Mammary microvascular endothelial cell (primary cell): ENCODE results near the gene SLC27A1. TPM values are rescaled to one million over a fixed set of nuclear protein-coding genes. Genes with fewer than 3 reads are reported as not detected.

Source experiments
- total RNA-seq: library from RNA; depleted of rRNA; stranded (reverse); fragments of >200 nt; gene quantifications from 2 replicates; pipeline ENCODE4 v1.2.3, GENCODE V29; 2015

Gene SLC27A1
- total RNA-seq: 7.5 and 8.9 TPM in 2 replicates

DNA sequence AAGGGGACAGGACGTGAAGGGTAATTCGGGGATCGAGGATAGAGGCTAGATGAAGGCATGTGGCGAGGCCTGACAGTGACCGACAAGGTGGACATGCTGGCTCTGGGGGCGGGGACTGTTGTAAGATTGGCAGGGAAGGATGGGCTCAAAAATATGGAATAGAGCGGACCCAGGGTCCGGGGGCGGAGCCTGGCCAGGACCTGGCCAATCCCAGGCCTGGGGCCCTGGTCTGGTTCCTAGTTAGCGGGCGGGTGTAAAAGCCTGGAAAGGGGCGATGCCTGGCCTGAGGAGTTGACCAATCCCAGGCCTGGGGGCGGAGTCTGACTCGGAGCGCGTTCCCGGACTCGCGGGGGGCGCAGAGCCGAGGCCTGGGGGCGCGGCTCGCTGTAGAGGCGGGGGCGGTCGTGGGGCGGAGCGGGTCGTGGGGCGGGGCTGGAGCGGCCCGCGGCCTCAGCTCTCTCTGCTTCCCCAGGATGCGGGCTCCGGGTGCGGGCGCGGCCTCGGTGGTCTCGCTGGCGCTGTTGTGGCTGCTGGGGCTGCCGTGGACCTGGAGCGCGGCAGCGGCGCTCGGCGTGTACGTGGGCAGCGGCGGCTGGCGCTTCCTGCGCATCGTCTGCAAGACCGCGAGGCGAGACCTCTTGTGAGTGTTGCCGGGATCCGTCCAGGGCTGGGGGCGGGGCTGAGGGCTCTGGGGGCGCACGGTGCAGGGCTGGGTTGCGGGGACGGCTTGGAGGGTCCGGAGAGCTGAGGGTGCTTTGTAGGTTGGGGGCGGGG is at the start of gene SLC27A1:
Gene SLC27A1 (plus strand): TSS at position 457 of the 774 bp plus-strand sequence. CDS start 17 bp downstream, at position 474.

DNA sequence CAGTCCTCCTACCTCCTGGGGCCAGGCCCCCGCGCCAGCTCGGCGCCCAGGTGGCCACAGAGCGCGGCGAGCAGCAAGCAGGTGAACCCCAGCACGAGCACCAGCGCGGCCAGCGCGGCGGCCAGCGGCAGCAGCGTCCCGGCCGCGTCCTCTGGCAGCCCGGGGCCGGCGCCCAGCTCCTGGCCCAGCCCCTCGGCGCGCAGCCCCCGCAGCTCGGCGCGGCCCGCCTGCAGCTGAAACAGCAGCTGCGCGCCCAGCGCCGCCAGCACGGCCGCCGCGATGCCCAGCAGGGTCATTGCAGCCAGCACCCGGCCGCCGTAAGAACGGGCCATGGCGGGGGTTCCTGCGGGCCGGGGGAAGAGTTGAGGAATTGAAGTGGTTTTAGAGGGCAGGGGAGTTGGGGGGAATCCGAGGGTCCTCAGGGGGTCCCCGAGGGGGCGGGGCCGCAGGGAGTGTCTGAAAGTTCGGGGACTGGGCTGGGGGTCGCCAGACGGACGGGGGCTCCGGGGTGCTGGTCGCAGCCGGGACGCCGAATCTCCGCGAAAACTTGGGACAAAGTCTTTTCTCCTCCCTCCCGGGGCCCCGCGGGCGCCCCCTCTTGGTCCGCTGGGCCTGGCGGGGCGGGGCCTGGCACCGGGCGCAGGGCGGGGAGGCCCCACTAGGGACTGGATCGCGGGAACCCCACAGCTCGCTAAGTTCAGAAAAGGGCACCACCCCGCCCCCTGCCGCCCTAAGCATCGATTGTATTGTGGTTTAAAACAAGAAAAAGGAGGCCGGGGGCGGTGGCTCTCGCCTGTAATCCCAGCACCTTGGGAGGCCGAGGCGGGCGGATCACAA is 22.0 kb upstream of the SLC27A1 start, which contains the start of gene TMEM221:
Gene TMEM221 (minus strand): TSS at position 538 of the 837 bp plus-strand sequence. CDS start 206 bp downstream, at position 332.

DNA sequence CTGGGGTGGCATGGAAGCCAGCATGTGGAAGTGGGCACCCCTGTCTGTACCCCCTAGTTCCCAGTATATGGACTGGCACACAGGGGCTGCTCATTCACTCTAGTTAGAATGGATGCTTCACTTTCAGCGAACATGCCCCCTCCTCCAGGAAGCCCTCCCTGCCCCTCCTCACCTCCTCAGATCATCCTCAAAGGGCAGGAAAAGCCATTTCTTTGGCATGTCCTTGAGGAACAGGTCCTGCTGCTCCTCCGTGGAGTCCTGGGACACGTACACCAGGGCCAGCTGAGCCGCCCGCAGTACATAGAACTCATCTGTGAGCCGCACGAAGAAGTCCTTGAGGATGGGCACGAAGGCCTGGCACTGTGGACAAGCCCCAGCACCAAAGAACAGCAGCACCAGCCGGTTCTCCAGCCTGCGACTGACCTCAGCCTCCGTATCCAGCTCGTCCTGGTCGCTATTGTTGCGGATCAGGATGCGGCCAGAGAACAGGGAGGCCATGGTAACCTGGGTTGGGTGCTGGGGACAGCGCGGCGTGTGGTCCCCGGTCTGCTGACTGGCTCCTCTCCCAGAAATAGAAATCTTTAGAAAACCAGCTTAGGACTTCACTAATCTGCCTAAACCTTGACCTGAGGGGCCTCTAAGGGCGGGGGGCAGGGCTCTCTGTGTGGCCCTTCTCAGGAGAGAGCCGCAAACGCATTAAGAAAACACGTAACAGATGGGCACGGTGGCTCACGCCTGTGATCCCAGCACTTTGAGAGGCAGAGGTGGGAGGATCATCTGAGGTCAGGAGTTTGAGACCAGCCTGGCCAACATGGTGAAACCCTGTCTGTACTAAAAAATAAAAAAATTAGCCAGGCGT is 9.7 kb upstream of the SLC27A1 start, which contains the start of gene NXNL1:
Gene NXNL1 (minus strand): TSS at position 555 of the 859 bp plus-strand sequence. CDS start 57 bp downstream, at position 498.

DNA sequence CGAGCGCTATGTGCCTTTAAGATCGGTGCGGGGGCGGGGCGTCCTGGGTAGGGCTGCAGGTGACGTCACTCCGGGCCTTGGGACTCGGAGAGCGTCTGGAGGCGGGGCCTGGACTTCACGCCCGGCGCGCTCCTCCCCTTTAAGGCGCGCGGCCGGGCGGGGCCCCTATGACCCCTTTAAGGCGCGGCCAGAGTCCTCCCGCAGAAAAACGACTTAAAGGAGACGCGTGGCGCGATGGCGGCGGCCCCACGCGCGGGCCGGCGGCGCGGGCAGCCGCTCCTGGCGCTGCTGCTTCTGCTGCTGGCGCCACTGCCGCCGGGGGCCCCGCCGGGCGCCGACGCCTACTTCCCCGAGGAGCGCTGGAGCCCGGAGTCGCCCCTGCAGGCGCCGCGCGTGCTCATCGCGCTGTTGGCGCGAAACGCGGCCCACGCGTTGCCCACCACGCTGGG is 85.2 kb downstream of the SLC27A1 start, which contains the start of gene COLGALT1:
Gene COLGALT1 (plus strand): TSS at position 170 of the 449 bp plus-strand sequence. CDS start 65 bp downstream, at position 235.

Other genes with a start within 250 kb of the SLC27A1 start
- 2.4 and 8.8 TPM in 2 replicates for gene OCEL1, start 244.3 kb upstream of the SLC27A1 start, total RNA-seq
- gene NR2F6, start 224.6 kb upstream of the SLC27A1 start, total RNA-seq: 55.6 and 56.3 TPM in 2 replicates
- 16.5 and 23.6 TPM in 2 replicates for gene USHBP1, start 205.8 kb upstream of the SLC27A1 start, total RNA-seq
- 141 and 165 TPM in 2 replicates for gene BABAM1, start 203.1 kb upstream of the SLC27A1 start, total RNA-seq
- 0.73 and 1.3 TPM in 2 replicates for gene ANKLE1, start 188.6 kb upstream of the SLC27A1 start, total RNA-seq
- 3.1 and 5.4 TPM in 2 replicates for gene ABHD8, start 167.1 kb upstream of the SLC27A1 start, total RNA-seq
- gene MRPL34, start 164.7 kb upstream of the SLC27A1 start, total RNA-seq: 56.7 and 76.8 TPM in 2 replicates
- gene DDA1, start 161.0 kb upstream of the SLC27A1 start, total RNA-seq: 60.0 TPM in 2 replicates
- gene ANO8, start 135.7 kb upstream of the SLC27A1 start, total RNA-seq: 2.3 TPM in 2 replicates
- 15.0 and 15.3 TPM in 2 replicates for gene GTPBP3, start 133.0 kb upstream of the SLC27A1 start, total RNA-seq
- 6.3 and 8.9 TPM in 2 replicates for gene PLVAP, start 93.2 kb upstream of the SLC27A1 start, total RNA-seq
- not detected in 2 replicates for gene CCDC194, start 76.3 kb upstream of the SLC27A1 start, total RNA-seq
- gene BST2, start 64.9 kb upstream of the SLC27A1 start, total RNA-seq: 295 and 315 TPM in 2 replicates
- 68.6 and 75.3 TPM in 2 replicates for gene MVB12A, start 50.5 kb upstream of the SLC27A1 start, total RNA-seq
- gene TMEM221, start 21.9 kb upstream of the SLC27A1 start, total RNA-seq: not detected in 2 replicates
- gene NXNL1, start 9.6 kb upstream of the SLC27A1 start, total RNA-seq: not detected in 2 replicates
- gene PGLS, start 41.1 kb downstream of the SLC27A1 start, total RNA-seq: 92.7 and 109 TPM in 2 replicates
- gene COLGALT1, start 85.1 kb downstream of the SLC27A1 start, total RNA-seq: 186 and 204 TPM in 2 replicates
- under 0.01 and 0.54 TPM in 2 replicates for gene UNC13A, start 217.8 kb downstream of the SLC27A1 start, total RNA-seq
- 38.8 and 53.1 TPM in 2 replicates for gene MAP1S, start 249.0 kb downstream of the SLC27A1 start, total RNA-seq